ENCODE data around the gene NUDT15. TPM values are rescaled to one million over a fixed set of nuclear protein-coding genes. Genes with fewer than 3 reads are reported as not detected.
"Not testable (repeated sequence)": the region's sequence is repeated elsewhere in the genome, so short reads cannot be mapped to it uniquely, and the experiment has no call there.

Gene NUDT15
- total RNA-seq, 1 donor from 2014 or later, result 6.9 TPM

DNA sequence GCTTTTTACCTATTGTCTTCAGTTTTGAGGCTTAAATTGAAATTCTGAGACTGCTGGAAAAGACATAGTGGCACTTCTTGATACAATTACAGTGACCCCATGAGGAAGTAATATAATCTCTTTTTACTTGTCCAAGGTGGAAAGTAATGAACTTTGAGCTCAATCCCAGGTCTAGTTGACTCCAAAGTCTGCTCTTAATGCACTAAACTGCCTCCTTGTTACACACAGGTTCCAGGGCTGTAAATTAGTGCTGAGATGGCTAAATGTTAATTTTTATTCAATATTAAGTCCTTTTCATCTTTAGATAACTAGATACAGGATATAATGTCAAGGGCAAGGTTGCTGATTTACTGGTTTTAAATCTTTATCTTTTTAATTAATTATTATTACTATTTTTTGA, 2.5 kb downstream of the NUDT15 start:
- ATAC-seq (no peak), DNase-seq (ENCODE audit: low spot score) (no peak)
- intact Hi-C loops (cut with DNase I), result no loop called here

DNA sequence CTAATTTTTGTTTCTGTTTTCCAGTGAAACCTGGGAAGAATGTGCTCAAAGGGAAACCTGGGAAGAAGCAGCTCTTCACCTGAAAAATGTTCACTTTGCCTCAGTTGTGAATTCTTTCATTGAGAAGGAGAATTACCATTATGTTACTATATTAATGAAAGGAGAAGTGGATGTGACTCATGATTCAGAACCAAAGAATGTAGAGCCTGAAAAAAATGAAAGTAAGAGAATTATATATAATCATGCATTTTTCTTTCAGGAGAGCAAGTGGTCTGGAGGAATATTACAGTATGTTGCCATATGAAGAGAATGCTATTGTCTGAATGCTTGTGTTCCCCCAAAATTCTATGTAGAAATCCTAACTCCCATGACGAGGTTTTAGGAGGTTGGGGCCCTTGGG, 3.4 kb downstream of the NUDT15 start:
- intact Hi-C loops (cut with DNase I), result no loop called here
- ATAC-seq, result no peak
- DNase-seq (ENCODE audit: low spot score), result no peak

DNA sequence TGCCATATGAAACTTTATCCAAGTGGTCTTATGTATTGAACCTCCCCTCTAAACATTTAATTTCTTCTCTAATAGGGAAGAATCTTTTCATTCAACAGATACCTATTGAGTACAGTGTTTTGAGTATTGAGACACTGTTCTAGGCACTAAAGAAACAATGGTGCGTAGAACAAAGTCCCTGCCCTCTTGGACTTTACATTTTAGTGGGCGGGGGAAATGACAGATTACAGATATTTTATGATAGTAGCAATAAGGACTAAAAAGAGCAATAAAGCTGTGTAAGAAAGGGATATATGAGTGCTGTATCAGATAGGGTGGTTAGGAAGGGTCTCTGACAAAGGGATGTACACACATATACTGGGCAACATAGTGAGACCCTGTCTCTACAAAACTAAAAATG, 5.4 kb downstream of the NUDT15 start:
- intact Hi-C loops (cut with DNase I), result no loop called here
- ATAC-seq (no peak), DNase-seq (ENCODE audit: low spot score) (no peak)

DNA sequence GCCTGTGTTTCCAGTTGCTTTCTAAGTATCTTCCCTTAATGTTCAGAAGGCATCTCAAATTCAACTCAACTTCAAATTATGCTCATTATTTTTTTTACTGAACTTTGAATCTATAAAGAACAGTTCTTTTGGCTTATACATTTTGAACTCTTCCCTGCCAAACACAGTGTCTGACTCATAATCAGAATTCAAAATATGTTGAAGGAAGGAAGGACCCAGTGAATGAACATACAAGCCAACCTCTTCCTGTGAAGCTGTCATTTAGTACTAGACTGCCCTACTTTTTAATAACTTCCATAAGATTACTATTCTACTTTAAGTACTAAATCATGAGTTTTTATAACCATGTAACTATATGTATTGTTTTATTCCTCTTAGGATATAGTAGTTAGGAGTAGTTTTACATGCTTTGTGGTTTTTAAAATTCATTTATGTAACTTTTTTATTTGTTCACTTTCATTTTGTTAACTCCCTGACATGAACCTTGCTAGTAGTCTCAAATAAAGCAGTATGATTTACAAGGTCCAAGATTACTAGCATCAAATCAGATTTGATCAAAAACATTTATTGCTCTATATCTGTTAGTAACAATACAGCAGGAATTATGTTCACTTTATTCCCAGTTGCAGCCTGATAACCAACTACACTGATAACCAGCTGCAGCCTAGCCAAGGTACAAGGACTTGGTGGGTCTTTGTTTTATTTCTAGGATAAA, 6.4 kb downstream of the NUDT15 start:
- DNase-seq (ENCODE audit: low spot score) (no peak), ATAC-seq (no peak)
- intact Hi-C loops (cut with DNase I), result no loop called here

DNA sequence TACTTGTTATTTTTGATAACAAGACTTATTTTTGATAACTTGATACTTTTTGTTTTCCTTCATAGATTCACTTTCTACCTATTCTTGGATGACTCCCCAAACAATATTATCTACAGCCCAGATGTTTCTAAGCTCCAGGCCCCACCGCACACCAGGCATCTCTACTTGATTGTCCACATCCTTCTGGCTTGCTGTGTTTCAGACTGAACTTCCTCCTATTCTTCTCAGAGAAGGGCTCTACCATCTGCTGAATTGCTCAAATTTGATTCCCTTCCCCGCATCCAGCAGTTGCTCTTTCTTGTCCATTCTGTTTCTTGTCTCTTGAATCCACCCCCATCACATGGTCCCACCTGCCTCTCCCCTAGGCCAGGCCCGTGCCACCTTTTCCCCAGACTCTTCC, 13.0 kb downstream of the NUDT15 start:
- DNase-seq (ENCODE audit: low spot score) (no peak), ATAC-seq (no peak)
- intact Hi-C loops (cut with DNase I), result no loop called here

DNA sequence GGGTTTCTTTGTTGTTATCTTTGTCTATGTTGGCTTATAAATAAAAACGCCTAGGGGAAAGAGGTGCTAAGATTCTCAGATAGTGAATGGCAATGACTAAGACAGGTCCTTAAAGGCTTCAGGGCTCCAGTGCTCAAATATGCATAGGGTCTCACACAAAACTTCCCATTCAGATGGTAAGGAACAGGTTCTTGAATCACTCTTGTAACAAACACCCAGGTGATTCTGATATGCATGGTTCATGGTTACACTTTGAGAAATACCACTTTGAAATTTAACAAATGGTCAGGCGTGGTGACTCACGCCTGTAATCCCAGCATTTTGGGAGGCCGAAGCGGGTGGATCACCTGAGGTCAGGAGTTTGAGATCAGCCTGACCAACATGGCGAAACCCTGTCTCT, 17.1 kb downstream of the NUDT15 start:
- intact Hi-C loops (cut with DNase I), result no loop called here
- ATAC-seq (no peak), DNase-seq (ENCODE audit: low spot score) (no peak)

DNA sequence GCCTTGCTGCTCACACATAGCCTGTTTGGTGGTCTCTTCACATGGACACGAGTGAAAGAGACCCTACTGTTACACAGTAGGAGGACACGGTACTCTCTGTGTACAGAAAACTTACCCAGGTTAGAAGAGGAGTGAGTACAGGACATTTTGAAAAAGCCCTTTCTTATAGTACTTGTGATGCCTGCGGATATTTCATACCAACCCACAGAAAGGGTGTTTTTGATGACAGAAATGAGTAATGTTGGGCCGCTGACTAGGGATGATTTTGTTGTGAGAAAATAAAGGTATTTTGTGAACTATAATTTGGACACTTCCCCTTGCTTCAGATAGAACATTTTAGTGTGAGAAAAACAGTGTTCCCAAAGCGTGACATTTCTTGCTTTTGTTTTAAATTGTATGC, 18.2 kb downstream of the NUDT15 start:
- no peak for ATAC-seq
- no peak for DNase-seq (ENCODE audit: low spot score)
- intact Hi-C loops (cut with DNase I), result no loop called here

DNA sequence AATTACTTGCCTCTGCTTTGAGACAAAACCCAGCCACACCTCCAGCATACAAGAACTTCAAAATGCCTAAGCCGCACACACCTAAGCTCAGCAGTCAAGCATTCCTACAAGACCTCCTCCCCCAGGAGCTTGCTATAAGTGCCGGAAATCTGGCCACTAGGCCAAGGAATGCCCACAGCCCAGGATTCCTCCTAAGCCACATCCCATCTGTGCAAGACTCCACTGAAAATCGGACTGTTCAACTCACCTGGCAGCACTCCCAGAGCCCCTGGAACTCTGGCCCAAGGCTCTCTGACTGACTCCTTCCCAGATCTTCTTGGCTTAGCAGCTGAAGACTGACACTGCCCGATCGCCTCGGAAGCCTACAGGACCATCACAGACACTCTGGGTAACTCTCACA, 21.0 kb downstream of the NUDT15 start:
- ATAC-seq; DNase-seq (ENCODE audit: low spot score); intact Hi-C loops (cut with DNase I): not testable (repeated sequence)

DNA sequence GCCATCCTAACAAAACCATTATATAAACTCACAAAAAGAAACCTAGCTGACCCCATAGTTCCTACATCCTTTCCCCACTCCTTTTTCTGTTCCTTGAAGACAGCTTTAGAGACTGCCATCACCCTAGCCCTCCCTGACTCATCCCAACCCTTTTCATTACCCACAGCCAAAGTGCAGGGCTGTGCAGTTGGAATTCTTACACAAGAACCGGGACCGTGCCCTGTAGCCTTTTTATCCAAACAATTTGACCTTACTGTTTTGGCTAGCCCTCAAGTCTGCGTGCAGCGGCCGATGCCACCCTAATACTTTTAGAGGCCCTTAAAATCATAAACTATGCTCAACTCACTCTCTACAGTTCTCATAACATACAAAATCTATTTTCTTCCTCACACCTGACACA, 22.4 kb downstream of the NUDT15 start:
- ATAC-seq; intact Hi-C loops (cut with DNase I): not testable (repeated sequence)

DNA sequence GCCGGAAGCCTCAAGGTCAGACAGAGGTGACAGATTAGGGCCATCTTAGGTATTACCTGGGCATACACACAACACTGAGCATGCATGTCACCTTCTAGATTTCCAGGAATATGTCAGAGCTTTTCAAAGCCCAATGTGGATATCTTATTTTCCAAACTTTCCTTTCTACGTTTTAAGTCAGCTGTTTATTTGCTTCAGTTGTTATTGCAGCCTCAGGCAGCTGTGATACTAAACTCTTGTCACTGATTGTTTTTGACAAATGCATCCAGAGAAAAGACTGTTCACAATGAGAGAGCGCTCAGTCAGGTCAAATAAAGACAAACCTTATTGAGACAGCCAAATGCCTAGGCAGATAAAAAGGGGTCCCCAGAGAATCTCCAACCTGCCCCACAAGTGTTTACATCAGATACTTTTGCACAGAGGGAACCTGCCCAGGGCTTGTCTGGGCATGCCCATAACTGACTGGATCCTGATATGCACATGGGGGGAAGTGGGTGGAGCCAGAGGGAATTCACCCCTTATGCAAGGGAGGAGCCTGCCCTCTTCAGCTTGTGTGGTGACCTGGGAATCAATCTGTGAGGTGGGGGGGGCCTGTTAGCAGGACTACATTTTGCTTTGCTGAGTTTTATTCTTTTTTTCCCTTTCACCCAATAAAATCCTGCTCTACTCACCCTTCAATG, 28.9 kb downstream of the NUDT15 start:
- ATAC-seq, result no peak
- intact Hi-C loops (cut with DNase I), result no loop called here
- DNase-seq (ENCODE audit: low spot score), result no peak

More for the DNA sequence above, 22.4 kb downstream of the NUDT15 start:
- not testable (repeated sequence) for DNase-seq (ENCODE audit: low spot score)

DNA sequence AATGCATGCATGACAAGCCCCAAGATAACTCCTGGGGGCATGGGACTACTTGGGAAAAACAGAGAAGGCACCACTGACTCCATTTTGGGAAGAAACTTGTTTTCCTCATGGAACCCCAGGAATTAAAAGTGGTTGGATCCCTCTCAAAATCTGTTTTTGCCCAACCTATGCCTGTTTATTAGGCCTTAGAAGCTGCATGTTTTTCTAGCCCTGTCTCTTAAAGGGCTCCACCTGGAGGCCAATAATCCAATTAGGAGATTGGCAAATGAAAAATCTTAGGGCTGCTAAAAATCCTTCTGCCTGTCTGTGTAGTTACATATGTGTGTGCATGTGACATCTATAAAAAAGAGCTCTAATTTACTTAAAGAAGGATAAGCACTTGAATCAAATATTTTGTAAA, 30.5 kb downstream of the NUDT15 start:
- intact Hi-C loops (cut with DNase I), result no loop called here
- no peak for ATAC-seq
- DNase-seq (ENCODE audit: low spot score), result no peak

DNA sequence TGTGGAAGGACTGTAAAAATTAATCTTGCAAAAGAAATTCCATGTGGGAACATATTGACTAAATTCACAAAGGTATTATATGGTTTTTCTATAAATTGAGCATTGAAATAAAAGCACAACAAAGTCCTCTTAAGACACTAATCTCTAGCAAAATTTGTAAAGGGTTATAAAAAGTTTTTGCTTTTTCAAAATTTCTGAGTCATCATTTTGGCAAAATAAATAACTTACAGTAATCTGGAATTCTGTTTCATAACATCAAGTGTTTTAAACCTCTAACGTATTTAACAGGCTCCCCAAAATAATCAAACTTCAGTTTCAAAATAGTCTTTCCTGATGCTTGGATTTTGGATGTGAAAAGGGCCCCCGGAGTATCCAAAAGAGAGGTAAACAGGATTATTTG, 31.4 kb downstream of the NUDT15 start:
- ATAC-seq (no peak), DNase-seq (ENCODE audit: low spot score) (no peak)
- intact Hi-C loops (cut with DNase I), result no loop called here

DNA sequence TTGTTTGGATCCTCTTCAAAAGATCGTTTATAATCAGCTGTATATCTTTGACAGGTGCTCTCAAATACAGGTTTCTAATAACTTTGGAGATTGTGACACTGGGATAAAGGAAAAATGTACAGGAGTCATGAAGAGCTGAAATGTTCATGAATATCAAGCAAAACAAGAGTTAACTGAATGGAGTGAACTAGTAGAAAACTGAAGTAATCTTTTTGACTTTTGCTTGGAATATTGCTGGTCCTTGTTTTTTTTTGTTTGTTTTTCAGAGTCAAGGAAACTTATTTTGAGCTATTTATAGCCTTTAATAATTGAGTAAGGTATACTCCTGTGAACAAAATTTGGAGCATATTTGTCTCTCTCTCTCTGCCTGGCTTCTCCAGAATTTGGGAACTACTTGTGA, 32.0 kb downstream of the NUDT15 start:
- ATAC-seq (no peak), DNase-seq (ENCODE audit: low spot score) (no peak)
- intact Hi-C loops (cut with DNase I), result no loop called here

DNA sequence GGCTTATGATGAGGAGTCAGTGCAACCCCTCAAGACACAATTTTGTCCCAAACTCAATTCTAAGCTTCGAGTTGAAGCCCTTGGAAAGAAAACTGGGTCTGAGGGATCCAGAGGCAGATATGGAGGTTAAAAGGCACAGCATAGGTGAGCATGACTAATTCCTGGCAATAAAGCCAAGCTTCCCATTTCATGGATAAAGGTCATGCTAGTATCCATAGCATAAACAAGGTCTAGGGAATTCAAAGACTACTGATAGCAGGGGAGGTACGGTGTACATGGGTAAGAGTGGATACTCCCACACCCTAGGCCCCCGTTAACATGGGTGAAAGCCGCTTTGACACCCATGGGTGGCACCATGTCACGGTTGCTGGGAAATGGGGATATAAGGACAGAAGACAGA, 33.4 kb downstream of the NUDT15 start:
- intact Hi-C loops (cut with DNase I), result no loop called here
- ATAC-seq (no peak), DNase-seq (ENCODE audit: low spot score) (no peak)

DNA sequence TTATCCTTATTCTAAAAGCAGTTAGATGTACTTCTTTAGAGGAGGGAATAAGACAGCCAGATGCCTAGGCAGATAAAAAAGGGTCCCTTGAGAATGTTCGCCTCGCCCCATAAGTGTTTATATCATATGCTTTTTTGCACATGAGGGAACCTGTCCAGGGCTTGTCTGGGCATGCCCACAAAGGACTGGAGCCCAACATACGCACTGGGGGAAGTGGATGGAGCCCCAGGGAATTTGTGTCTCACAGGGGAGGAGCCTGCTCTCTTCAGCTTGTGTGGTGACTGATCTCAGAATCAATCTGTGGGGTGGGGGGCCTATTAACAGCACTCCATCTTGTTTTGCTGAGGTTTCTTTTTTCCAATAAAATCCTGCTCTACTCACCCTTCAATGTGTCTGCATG, 34.8 kb downstream of the NUDT15 start:
- intact Hi-C loops (cut with DNase I), result no loop called here
- ATAC-seq (no peak), DNase-seq (ENCODE audit: low spot score) (no peak)

DNA sequence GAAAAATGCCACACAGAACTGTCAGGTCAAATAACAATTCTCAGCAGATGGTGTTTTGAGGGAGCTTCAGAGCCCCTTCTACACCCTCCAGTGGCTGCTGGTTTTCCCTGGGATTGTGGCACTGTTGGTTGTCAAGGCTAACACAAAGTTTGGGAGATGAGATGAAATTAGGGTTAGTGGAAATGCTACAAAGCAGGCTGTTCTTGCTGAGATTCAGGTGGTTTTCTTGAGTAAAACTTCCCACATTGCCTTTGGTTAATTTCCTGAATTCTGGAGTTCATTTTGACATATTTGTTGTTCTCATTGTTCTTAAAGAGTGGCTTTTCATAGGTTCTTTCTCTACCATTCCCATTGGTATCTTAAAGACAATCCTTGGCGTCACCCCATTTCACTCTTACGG, 35.3 kb downstream of the NUDT15 start:
- no peak for ATAC-seq
- intact Hi-C loops (cut with DNase I), result no loop called here

DNA sequence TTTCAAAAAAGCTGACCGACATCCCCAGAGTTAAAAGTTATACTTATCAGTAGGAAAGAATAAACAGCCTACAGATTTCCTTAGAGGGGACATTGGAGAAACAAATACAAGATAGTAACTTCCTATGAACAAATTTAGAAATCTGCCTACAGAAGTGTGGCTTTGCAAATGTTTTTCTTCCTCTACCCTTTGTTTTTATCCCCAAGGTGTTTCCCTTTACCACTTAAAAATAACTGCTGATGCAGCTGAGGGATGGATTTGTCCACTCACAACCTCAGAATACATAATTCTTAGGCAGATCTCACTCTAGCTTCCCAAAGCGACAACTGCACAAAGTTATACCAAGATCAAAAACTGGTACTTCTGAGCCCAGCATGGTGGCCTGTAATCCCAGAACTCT, 36.5 kb downstream of the NUDT15 start:
- intact Hi-C loops (cut with DNase I), result no loop called here
- DNase-seq (ENCODE audit: low spot score) (no peak), ATAC-seq (no peak)

More for the DNA sequence above, 35.3 kb downstream of the NUDT15 start:
- no peak for DNase-seq (ENCODE audit: low spot score)

DNA sequence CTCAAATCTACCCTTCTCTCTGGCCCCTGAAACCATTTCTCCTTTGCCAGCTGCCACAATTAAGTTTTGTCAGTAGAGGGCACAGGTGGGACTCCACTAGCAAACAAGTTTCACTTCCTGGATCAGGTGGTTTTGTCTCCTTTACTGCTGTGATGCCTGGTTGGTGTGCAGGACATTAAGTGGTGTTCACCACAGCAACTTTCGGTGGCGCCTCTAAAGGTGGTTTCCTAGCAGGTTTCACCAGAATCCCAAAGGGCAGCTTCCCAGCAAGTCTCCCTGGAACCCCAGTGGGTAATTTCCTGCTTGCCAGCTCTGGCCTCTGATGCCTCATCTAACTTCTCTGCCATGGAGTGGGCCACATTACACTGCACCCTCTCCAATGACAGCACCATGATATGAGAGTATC, 40.7 kb downstream of the NUDT15 start:
- DNase-seq (ENCODE audit: low spot score) (no peak), ATAC-seq (no peak)
- intact Hi-C loops (cut with DNase I), result no loop called here

DNA sequence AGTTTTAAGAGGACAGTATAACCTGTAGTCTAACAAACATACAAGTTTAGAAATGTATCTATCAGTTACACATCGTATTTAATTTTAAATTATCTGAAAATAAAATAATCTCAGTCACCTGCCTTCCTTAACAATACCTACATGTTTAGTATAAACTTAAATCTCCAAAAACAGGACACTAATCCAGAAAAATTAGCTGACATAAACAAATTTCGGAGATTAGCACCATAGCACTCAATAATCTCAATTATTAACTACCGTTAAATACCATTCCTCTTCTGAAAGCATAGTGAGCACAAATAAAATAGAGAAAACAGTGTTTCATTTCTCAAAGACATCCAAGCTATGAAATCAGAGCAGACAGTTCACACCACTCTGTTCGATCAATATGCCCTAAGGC, 44.2 kb downstream of the NUDT15 start:
- ATAC-seq, result no peak
- DNase-seq (ENCODE audit: low spot score), result no peak
- intact Hi-C loops (cut with DNase I), result no loop called here

DNA sequence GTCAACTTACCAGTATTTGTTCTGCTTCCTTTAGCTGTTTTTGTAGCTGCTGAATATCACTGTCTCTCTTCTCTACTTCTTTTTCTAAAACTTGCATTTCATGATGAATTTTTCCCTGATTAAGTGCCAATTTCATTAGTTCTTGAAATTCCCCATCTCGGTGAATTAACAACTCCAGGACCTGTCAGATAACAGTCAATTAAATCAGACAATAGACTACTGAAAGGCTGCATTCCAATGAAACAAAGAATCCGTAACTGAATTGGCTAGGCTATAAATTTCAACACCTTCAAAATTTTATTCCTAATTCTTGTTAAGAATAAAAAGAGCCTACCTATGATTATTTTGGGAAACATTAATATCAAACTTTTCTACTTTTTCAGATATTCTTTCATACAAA, 48.7 kb downstream of the NUDT15 start:
- DNase-seq (ENCODE audit: low spot score), result no peak
- intact Hi-C loops (cut with DNase I), result no loop called here

DNA sequence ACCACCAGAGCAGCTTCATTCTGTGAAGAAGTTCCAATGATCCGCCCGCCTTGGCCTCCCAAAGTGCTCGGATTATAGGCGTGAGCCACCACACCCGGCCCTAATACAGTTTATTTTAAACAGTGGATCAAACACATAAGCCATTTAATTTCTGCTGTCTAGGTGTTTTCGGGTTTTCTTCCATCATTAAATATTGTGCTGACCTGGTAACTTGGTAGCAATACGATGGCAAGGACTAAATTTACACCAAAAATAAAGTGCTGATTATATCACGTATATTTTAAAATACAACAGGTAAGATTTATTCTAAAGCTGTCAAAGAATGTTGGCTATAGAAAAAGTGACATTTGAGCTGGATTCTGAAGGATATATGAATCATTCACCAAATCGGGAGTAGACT, 56.1 kb downstream of the NUDT15 start:
- intact Hi-C loops (cut with DNase I), result no loop called here
- ATAC-seq, result no peak
- no peak for DNase-seq (ENCODE audit: low spot score)

More for the DNA sequence above, 48.7 kb downstream of the NUDT15 start:
- ATAC-seq, result no peak
